SK-N-SH (cell line): ENCODE measurements around the gene PDE6A. TPM values are rescaled to one million over a fixed set of nuclear protein-coding genes. Genes with fewer than 3 reads are reported as not detected.

ENCODE experiments used
- CTCF ChIA-PET: fragments of 300-600, 350-600 bp; formaldehyde crosslinking; extraction: SDS; loops from one replicate; lab custom pipeline; 2021; lab: Yijun Ruan, JAX
- POLR2A ChIA-PET: fragments of 350-600 bp; sonication (Branson Sonifier 250); formaldehyde crosslinking; extraction: SDS; loops from one replicate; lab custom pipeline; 2020; ENCODE audit warnings: antibody characterized with exemption, inconsistent platforms; lab: Yijun Ruan, JAX
- DNase-seq: peaks from one replicate; pipeline ENCODE4 v3.0.0; 2012
- H2AFZ ChIP-seq: fragments of 200-600 bp; sonication (generic); 2 replicates; pipeline ENCODE4 v1.8.1; 2016; ENCODE audit warnings: antibody characterized with exemption, mild to moderate bottlenecking, low read depth
- H3F3A ChIP-seq: fragments of 200-600 bp; sonication (generic); replicated peaks from 2 replicates; pipeline ENCODE3; 2016; ENCODE audit warnings: antibody characterized with exemption, mild to moderate bottlenecking; ENCODE audit not compliant: insufficient read depth
- H3K27ac ChIP-seq, 2 experiments: fragments of 200-500 bp in 1 of 2; fragments of 200-600 bp in 1 of 2; sonication (Bioruptor generic) in 1 of 2; sonication (generic), shearing (Covaris generic) in 1 of 2; 2 replicates each; pipeline versions ENCODE4 v1.5.1 to v1.6.1; 2014 to 2016; ENCODE audit warnings: low read depth in 2 of 2, inconsistent platforms in 1 of 2, low read length in 1 of 2, mild to moderate bottlenecking in 1 of 2, mixed read lengths in 1 of 2
- H3K27me3 ChIP-seq: fragments of 200-600 bp; sonication (generic), shearing (Covaris generic); 2 replicates; pipeline ENCODE4 v1.6.1; 2016; ENCODE audit warnings: mixed run types; ENCODE audit not compliant: insufficient read depth
- H3K36me3 ChIP-seq, 2 experiments: fragments of 200-500 bp in 1 of 2; fragments of 200-600 bp in 1 of 2; sonication (Bioruptor generic) in 1 of 2; sonication (generic) in 1 of 2; replicated peaks in 1 of 2; 2 replicates each; pipeline versions ENCODE3 to v1.5.1; 2014 to 2016; ENCODE audit warnings: low read length in 1 of 2, mild to moderate bottlenecking in 1 of 2; ENCODE audit not compliant: insufficient read depth in 2 of 2, control insufficient read depth in 1 of 2
- H3K4me1 ChIP-seq, 2 experiments: fragments of 200-500 bp in 1 of 2; fragments of 200-600 bp in 1 of 2; sonication (Bioruptor generic) in 1 of 2; sonication (generic), shearing (Covaris generic) in 1 of 2; 2 replicates each; pipeline versions ENCODE4 v1.5.1 to v1.6.1; 2014 to 2016; ENCODE audit warnings: low read depth in 1 of 2, low read length in 1 of 2, mixed run types in 1 of 2; ENCODE audit not compliant: insufficient read depth in 2 of 2, control insufficient read depth in 1 of 2
- H3K4me2 ChIP-seq: fragments of 200-600 bp; sonication (generic), shearing (Covaris generic); 2 replicates; pipeline ENCODE4 v1.6.1; 2017; ENCODE audit warnings: mixed run types
- H3K4me3 ChIP-seq, 2 experiments: fragments of 200-500 bp in 1 of 2; fragments of 200-600 bp in 1 of 2; sonication (Bioruptor generic) in 1 of 2; sonication (generic), shearing (Covaris generic) in 1 of 2; 2 replicates each; pipeline versions ENCODE4 v1.5.1 to v1.8.1; 2014 to 2016; ENCODE audit warnings: low read depth in 2 of 2, inconsistent platforms in 1 of 2, low read length in 1 of 2, mild to moderate bottlenecking in 1 of 2, mixed read lengths in 1 of 2, moderate library complexity in 1 of 2
- H3K79me2 ChIP-seq: fragments of 200-600 bp; sonication (generic); 2 replicates; pipeline ENCODE4 v1.8.1; 2017; ENCODE audit warnings: mild to moderate bottlenecking; ENCODE audit not compliant: insufficient read depth
- H3K9ac ChIP-seq: fragments of 200-600 bp; sonication (generic); 2 replicates; pipeline ENCODE4 v1.6.1; 2017; ENCODE audit warnings: mixed run types
- H3K9me2 ChIP-seq: fragments of 200-600 bp; sonication (generic); 2 replicates; pipeline ENCODE4 v1.6.1; 2017; ENCODE audit warnings: mixed run types
- H3K9me3 ChIP-seq: fragments of 200-600 bp; sonication (generic); 2 replicates; pipeline ENCODE4 v1.6.1; 2017; ENCODE audit warnings: mixed run types, mild to moderate bottlenecking, moderate library complexity
- H4K20me1 ChIP-seq: fragments of 200-600 bp; sonication (generic); 2 replicates; pipeline ENCODE4 v1.6.1; 2017; ENCODE audit warnings: mild to moderate bottlenecking, mixed run types; ENCODE audit not compliant: insufficient read depth
- CHD2 ChIP-seq: fragments of 150-350 bp; IDR thresholded peaks from 2 replicates; pipeline ENCODE4 v1.6.1; 2018; ENCODE audit warnings: low read length; ENCODE audit not compliant: partially characterized antibody
- ELF1 ChIP-seq: IDR thresholded peaks from 2 replicates; pipeline ENCODE4 v1.4.0; 2012
- EP300 ChIP-seq, 2 experiments: IDR thresholded peaks; 2 replicates each; pipeline versions ENCODE4 v1.4.0 to v1.6.1; 2012; ENCODE audit warnings: borderline replicate concordance in 1 of 2, low read depth in 1 of 2, low read length in 1 of 2
- EZH2phosphoT487 ChIP-seq: fragments of 200-600 bp; sonication (generic); IDR thresholded peaks from 2 replicates; pipeline ENCODE4 v1.6.1; 2017; ENCODE audit warnings: low read depth, mixed run types, mild to moderate bottlenecking, antibody characterized with exemption, moderate library complexity, borderline replicate concordance
- FOSL2 ChIP-seq: IDR thresholded peaks from 2 replicates; pipeline ENCODE4 v1.4.0; 2012; ENCODE audit warnings: low read depth, mild to moderate bottlenecking, moderate library complexity, borderline replicate concordance
- FOXJ3 ChIP-seq: sonication (generic); formaldehyde crosslinking; IDR thresholded peaks from 2 replicates; pipeline ENCODE4 v1.5.1; 2020; ENCODE audit warnings: mild to moderate bottlenecking, missing genetic modification reagents
- FOXM1 ChIP-seq: IDR thresholded peaks from 2 replicates; pipeline ENCODE4 v1.4.0; 2012; ENCODE audit warnings: low read depth, mild to moderate bottlenecking
- JUND ChIP-seq: IDR thresholded peaks from 2 replicates; pipeline ENCODE4 v1.4.0; 2012
- NFIC ChIP-seq: IDR thresholded peaks from 2 replicates; pipeline ENCODE4 v1.4.0; 2012; ENCODE audit warnings: borderline replicate concordance
- NRF1 ChIP-seq: IDR thresholded peaks from 2 replicates; pipeline ENCODE4 v1.6.1; 2012; ENCODE audit warnings: low read depth, mild to moderate bottlenecking, low read length
- POLR2AphosphoS5 ChIP-seq: IDR thresholded peaks from 2 replicates; pipeline ENCODE4 v1.6.1; 2012; ENCODE audit warnings: low read depth, low read length
- RAD21 ChIP-seq: IDR thresholded peaks from 2 replicates; pipeline ENCODE4 v1.6.1; 2012; ENCODE audit warnings: mild to moderate bottlenecking, low read length
- RCOR1 ChIP-seq: fragments of 150-350 bp; IDR thresholded peaks from 2 replicates; pipeline ENCODE4 v1.6.1; 2017; ENCODE audit warnings: antibody characterized with exemption, low read length
- REST ChIP-seq: IDR thresholded peaks from 2 replicates; pipeline ENCODE4 v1.6.1; 2012; ENCODE audit warnings: mild to moderate bottlenecking, low read depth, low read length, moderate library complexity
- RFX5 ChIP-seq: IDR thresholded peaks from 2 replicates; pipeline ENCODE4 v1.6.1; 2012; ENCODE audit warnings: mild to moderate bottlenecking, improper control_type of control experiment, low read length
- SIN3A ChIP-seq: IDR thresholded peaks from 2 replicates; pipeline ENCODE4 v1.6.1; 2012; ENCODE audit warnings: low read depth, mild to moderate bottlenecking, low read length, moderate library complexity, borderline replicate concordance
- SMC3 ChIP-seq: IDR thresholded peaks from 2 replicates; pipeline ENCODE4 v1.6.1; 2012; ENCODE audit warnings: low read depth, low read length, improper control_type of control experiment
- TCF12 ChIP-seq: IDR thresholded peaks from 2 replicates; pipeline ENCODE4 v1.4.0; 2012
- USF1 ChIP-seq: IDR thresholded peaks from 2 replicates; pipeline ENCODE4 v1.4.0; 2012; ENCODE audit warnings: low read depth, borderline replicate concordance
- YY1 ChIP-seq: IDR thresholded peaks from 2 replicates; pipeline ENCODE4 v1.4.0; 2012; ENCODE audit warnings: low read depth, mild to moderate bottlenecking
- WGBS: methylation state at CpG from one replicate; pipeline ENCODE4 v1.1.6; 2017; ENCODE audit warnings: low lambda C conversion rate; 5-methylcytosine and 5-hydroxymethylcytosine counted together
- polyA plus RNA-seq, 3 experiments: library from polyadenylated mRNA; depleted of rRNA; stranded (reverse); fragments of >200 nt; gene quantifications; 2 replicates each; pipeline ENCODE4 v1.2.3, GENCODE V29; 2012
- TF ChIP-seq, protein P1 (sequence below): fragments of 150-350 bp; IDR thresholded peaks from 2 replicates; pipeline ENCODE4 v1.6.1; 2017; ENCODE audit warnings: antibody characterized with exemption, low read length, low read depth, borderline replicate concordance
- TF ChIP-seq, protein P2 (sequence below): fragments of 150-350 bp; IDR thresholded peaks from 2 replicates; pipeline ENCODE4 v1.6.1; 2016; ENCODE audit warnings: mild to moderate bottlenecking, low read depth, low read length
- TF ChIP-seq, protein P3 (sequence below): IDR thresholded peaks from 2 replicates; pipeline ENCODE4; 2012

Gene PDE6A
- polyA plus RNA-seq, 1 of the 3 experiments (the other 2 are of a cell fraction), result 0.05 TPM

DNA sequence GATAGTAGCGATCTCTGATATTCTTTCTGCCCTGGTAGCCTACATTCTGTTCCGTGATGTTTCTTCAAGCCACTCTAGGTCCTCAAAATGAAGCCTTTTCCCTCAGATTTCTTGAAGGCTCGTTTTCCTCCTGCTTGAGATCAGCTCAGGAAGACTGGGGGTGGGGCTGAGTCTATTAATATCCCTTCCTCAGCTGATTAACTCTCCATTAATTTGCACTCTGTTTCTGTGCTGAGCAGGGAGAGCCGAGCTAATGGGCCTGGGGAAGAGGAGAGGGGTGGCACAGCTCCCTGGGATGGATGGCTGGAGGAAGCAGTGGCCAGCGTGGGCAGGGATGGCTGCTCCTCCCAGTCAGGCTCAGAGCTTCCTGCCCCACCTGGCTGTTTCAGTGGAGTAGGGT lies 121.2 kb downstream of the PDE6A start:
- no peak overlapping the region for H3K4me2 ChIP-seq
- H2AFZ ChIP-seq, result 0 out of 2 replicates have a peak overlapping the region, but pooled peaks have one; percentile 16
- TF ChIP-seq RAD21 (no peak), POLR2AphosphoS5 (no peak), FOSL2 (no peak), EP300 (IDR thresholded peaks at IDR 0.05; ENCODE audit: borderline replicate concordance in 1 of 2, low read depth in 1 of 2, low read length in 1 of 2) (no peak), NFIC (no peak), RFX5 (no peak), CHD2 (no peak), JUND (no peak), FOXJ3 (CRISPR knock-in tag) (no peak), EZH2phosphoT487 (no peak), FOXM1 (no peak), ELF1 (no peak), SMC3 (no peak), RCOR1 (no peak)
- TF ChIP-seq, protein P1, sequence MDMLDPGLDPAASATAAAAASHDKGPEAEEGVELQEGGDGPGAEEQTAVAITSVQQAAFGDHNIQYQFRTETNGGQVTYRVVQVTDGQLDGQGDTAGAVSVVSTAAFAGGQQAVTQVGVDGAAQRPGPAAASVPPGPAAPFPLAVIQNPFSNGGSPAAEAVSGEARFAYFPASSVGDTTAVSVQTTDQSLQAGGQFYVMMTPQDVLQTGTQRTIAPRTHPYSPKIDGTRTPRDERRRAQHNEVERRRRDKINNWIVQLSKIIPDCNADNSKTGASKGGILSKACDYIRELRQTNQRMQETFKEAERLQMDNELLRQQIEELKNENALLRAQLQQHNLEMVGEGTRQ, result no peak
- TF ChIP-seq, protein P2, sequence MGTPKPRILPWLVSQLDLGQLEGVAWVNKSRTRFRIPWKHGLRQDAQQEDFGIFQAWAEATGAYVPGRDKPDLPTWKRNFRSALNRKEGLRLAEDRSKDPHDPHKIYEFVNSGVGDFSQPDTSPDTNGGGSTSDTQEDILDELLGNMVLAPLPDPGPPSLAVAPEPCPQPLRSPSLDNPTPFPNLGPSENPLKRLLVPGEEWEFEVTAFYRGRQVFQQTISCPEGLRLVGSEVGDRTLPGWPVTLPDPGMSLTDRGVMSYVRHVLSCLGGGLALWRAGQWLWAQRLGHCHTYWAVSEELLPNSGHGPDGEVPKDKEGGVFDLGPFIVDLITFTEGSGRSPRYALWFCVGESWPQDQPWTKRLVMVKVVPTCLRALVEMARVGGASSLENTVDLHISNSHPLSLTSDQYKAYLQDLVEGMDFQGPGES, result no peak

DNA sequence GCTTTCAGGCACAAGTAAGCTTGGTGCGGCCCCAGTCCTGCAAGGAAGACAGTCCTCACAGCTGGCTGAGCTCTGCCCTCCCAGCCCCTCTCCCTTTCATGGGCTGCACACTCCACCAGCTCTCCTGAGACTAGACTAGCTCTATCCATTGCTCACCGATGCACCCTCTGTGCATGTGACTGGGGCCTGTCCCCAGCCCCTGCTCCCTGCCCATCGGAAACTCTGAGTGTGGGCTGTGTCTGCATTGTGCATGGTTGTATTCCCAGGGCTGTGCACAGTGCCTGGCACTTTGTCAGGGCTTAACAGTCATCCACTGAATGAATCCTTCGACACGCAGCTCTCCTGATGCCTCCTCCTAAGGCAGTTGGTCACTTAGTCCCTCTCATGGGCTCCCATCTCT lies 122.3 kb downstream of the PDE6A start:
- Histone ChIP-seq H3K4me2 (no peak overlapping the region), H3K4me1 (no peaks in the 10 kb centered on the region; a peak in 1 of 4 replicates), H3K9me3 (no peaks in the 10 kb centered on the region), H3K27ac (no peak overlapping the region), H3K27me3 (no peaks in the 10 kb centered on the region), H3K79me2 (no peaks in the 10 kb centered on the region), H3K4me3 (no peak overlapping the region), H3F3A (no peaks in the 10 kb centered on the region), H3K36me3 (no peaks in the 10 kb centered on the region), H3K9me2 (no peaks in the 10 kb centered on the region), H4K20me1 (no peaks in the 10 kb centered on the region), H2AFZ (no peak overlapping the region), H3K9ac (no peak overlapping the region)
- POLR2A ChIA-PET, result no interaction called here
- CTCF ChIA-PET, result interaction anchor here (1.0 to 32.2 kb wide), 7 partner anchors 8 to 380 kb away, joined by 3 to 730 read pairs (median 5); no protein-coding TSS in a partner anchor
- DNase-seq, result no peak
- 88% methylated on average over 5 of the region's 5 CpGs for WGBS
- TF ChIP-seq SIN3A (no peak), REST (no peak), TCF12 (no peak), USF1 (no peak), JUND (no peak), NRF1 (no peak), FOSL2 (no peak), YY1 (no peak), ELF1 (no peak), EP300 (IDR thresholded peaks at IDR 0.05; ENCODE audit: borderline replicate concordance in 1 of 2, low read depth in 1 of 2, low read length in 1 of 2) (no peak)
- TF ChIP-seq, protein P3, sequence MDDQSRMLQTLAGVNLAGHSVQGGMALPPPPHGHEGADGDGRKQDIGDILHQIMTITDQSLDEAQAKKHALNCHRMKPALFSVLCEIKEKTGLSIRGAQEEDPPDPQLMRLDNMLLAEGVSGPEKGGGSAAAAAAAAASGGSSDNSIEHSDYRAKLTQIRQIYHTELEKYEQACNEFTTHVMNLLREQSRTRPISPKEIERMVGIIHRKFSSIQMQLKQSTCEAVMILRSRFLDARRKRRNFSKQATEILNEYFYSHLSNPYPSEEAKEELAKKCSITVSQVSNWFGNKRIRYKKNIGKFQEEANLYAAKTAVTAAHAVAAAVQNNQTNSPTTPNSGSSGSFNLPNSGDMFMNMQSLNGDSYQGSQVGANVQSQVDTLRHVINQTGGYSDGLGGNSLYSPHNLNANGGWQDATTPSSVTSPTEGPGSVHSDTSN, result no peak

More for the DNA sequence above, 121.2 kb downstream of the PDE6A start:
- Histone ChIP-seq H3K4me3 (no peak overlapping the region), H3K4me1 (no peaks in the 10 kb centered on the region; a peak in 1 of 4 replicates), H4K20me1 (no peaks in the 10 kb centered on the region), H3K9me3 (no peaks in the 10 kb centered on the region), H3K27me3 (no peaks in the 10 kb centered on the region), H3F3A (no peaks in the 10 kb centered on the region), H3K79me2 (no peaks in the 10 kb centered on the region), H3K9me2 (no peaks in the 10 kb centered on the region), H3K27ac (no peak overlapping the region), H3K9ac (no peak overlapping the region), H3K36me3 (no peaks in the 10 kb centered on the region)
- ChIA-PET POLR2A (no interaction called here), CTCF (interaction anchor here (0.6 to 32.2 kb wide), 8 partner anchors 11 to 382 kb away, joined by 3 to 730 read pairs (median 4); no protein-coding TSS in a partner anchor)
- WGBS, result 78% methylated on average over 5 of the region's 5 CpGs
- DNase-seq, result no peak
